ENCODE results near the gene ICA1. TPM values are rescaled to one million over a fixed set of nuclear protein-coding genes. Genes with fewer than 3 reads are reported as not detected.
A peak's percentile ranks its signal among the peaks of the same experiment; 100 is the strongest.
"Not testable (repeated sequence)": the region's sequence is repeated elsewhere in the genome, so short reads cannot be mapped to it uniquely, and the experiment has no call there.

Gene ICA1
- 74.6 TPM for total RNA-seq

DNA sequence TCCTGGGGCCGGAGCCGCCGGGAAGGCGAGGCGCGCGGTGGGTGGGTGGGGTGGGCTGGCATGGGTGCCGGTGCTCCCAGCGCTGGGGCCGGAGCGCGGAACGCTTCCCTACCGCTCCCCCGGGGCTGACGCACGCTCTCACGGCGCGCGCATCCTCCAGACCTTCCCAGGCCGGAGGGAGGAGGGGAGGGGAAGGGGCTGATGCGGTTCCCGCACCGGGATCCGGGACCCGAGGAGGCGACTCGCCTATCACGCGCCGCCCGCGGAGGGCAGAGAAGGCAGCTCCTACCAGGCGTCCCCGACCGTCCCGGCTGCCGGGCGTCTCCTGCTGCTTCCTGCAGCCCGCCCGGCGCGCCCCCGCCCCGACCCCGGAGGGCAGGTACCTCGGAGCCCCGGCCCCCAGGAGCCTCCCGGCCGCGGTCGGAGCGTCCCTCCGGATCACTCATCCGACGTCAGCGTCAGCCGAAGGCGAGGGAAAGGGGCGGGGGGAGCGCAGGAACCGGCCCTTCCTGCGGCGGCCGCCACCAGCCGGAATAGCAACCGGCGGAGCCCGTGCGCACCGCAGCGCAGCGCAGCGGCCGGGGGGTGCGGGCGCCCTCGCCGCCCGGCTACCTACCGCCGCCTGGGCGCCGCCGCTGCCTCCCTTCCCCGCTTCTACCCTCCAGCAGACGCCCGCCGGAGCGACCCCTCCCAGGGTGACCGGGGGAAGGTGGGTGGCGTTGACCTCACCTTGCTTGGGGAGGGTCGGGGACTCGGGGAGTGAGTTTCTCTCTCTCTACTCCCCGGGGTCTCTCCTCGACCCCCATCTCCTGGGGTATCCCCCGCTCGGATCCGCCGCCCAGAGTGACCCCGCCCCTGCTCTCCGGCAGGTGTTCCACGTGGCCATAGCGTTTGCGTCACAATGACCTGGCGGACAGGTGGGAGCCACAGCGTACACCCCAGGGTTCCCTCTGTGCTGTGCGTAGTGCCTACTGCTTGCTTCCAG, at the start of gene ICA1:
Gene ICA1, minus strand, starts transcription at position 457 of the 985 bp plus-strand sequence. CDS start 26,241 bp downstream, outside the sequence.
- peak; percentile 79 for DNase-seq (ENCODE audit: low spot score)

DNA sequence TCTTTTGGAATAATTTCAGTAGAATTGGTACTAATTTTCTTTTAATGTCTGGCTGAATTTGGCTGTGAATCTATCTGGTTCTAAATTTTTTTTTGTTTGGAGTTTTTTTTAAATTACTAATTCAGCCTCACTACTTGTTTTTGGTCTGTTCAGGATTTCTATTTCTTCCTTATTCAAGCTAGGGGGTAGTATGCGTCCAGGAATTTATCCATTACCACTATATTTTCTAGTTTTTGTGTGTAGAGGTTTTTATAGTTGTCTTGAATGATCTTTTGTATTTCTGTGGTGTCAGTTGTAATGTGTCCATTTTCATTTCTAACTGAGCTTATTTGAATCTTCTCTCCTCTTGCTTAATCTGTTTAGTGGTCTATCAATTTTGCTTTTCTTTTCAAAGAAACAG, 48.9 kb upstream of the ICA1 start:
- DNase-seq (ENCODE audit: low spot score) = no peak

- DNase-seq (ENCODE audit: low spot score) = no peak
Observed at GRCh38 chr7:8305625-8306388, 43.8 kb upstream of the ICA1 start.

GRCh38 chr7:8305104-8305503, 43.1 kb upstream of the ICA1 start:
- no peak for DNase-seq (ENCODE audit: low spot score)

GRCh38 chr7:8303904-8304528, 42.0 kb upstream of the ICA1 start:
- no peak for DNase-seq (ENCODE audit: low spot score)

GRCh38 chr7:8297023-8297422, 35.1 kb upstream of the ICA1 start:
- DNase-seq (ENCODE audit: low spot score) = not testable (repeated sequence)

DNA sequence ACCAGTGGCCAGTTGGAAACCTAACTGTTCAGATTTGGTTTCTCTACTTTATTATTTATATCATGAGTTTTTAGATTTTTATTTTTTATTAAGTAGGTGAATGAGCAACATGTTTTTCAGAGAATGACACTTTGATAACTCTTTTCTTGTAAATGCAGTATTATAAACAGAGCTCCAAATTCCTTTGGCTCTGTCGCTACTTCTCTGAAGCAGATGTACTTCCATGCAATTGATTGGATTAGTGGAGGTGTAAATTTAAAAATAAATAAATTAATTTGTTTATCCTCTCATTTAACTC, 34.3 kb upstream of the ICA1 start:
- DNase-seq (ENCODE audit: low spot score) = no peak

GRCh38 chr7:8295638-8296361, 33.8 kb upstream of the ICA1 start:
- DNase-seq (ENCODE audit: low spot score) = peak; percentile 54

GRCh38 chr7:8291397-8292141, 29.6 kb upstream of the ICA1 start:
- DNase-seq (ENCODE audit: low spot score) = no peak

- DNase-seq (ENCODE audit: low spot score) = no peak
Observed at GRCh38 chr7:8290645-8291308, 28.8 kb upstream of the ICA1 start.

- DNase-seq (ENCODE audit: low spot score) = no peak
Observed at GRCh38 chr7:8286118-8286517, 24.2 kb upstream of the ICA1 start.

- DNase-seq (ENCODE audit: low spot score) = no peak
Observed at GRCh38 chr7:8285155-8285554, 23.2 kb upstream of the ICA1 start.

- DNase-seq (ENCODE audit: low spot score) = peak; percentile 59
Observed at GRCh38 chr7:8284606-8285005, 22.6 kb upstream of the ICA1 start.

DNA sequence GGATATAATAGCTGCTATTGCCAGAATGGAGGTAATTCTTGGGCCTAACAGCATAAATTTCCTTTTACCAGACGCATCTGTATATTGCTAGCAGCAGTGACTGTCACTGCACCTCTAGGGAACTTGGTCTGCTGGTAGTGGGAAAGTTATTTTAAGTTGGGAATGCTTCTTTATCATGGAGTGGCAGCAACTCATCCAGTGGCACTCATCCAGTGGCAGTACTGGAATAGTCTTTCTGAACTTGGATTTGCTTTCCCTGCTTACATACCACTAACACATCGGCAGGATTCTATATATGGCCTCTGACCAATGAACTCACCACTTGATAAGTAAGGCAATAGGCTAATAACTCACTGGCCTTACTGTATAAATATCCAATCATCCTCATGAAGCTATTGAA, 22.0 kb upstream of the ICA1 start:
- DNase-seq (ENCODE audit: low spot score) = no peak

DNA sequence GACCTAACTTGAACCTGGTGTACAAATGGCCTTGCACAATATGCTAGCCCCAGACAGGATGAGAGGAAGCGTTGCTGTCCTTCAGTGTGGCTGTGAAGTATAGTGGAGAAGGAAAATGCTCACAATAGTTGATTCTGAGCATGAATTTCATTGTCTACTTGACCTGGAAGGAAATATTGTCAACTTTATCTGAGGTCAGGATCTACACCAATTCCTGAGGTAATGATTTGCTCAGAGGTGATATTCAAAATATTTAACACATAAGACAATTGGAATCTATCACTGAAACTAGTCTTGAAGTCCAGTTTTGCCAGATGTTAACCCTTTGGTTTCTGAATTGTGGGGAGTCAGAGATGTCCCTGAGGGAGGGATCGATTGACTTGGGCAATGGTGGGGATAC, 20.9 kb upstream of the ICA1 start:
- no peak for DNase-seq (ENCODE audit: low spot score)

- DNase-seq (ENCODE audit: low spot score) = no peak
Observed at GRCh38 chr7:8282162-8282561, 20.2 kb upstream of the ICA1 start.

- no peak for DNase-seq (ENCODE audit: low spot score)
Observed at GRCh38 chr7:8278183-8278582, 16.2 kb upstream of the ICA1 start.

- no peak for DNase-seq (ENCODE audit: low spot score)
Observed at GRCh38 chr7:8277394-8277982, 15.5 kb upstream of the ICA1 start.

DNA sequence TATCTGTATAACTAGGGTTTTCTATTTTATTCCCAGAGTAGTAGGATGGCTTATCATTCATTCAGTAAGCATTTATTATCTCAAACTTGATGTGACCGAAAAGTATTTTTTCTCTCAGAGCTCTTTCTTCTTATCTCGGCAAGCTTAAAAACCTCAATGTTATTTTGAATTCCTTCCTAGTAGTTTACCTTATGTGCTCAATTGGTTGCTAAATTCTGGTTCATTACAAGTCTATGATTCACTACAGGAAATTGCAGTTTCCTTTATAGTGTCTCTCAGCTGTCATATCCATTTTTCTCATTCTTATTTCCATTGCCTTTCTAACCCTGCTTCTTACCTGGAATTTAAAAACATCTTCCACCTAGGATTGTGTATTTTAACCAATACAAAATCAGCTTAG, 12.6 kb upstream of the ICA1 start:
- no peak for DNase-seq (ENCODE audit: low spot score)

- DNase-seq (ENCODE audit: low spot score) = no peak
Observed at GRCh38 chr7:8271960-8272359, 10.0 kb upstream of the ICA1 start.
